ENCODE data around the gene MYH15.
"Not testable (repeated sequence)": the region's sequence is repeated elsewhere in the genome, so short reads cannot be mapped to it uniquely, and the experiment has no call there.

Gene MYH15

DNA sequence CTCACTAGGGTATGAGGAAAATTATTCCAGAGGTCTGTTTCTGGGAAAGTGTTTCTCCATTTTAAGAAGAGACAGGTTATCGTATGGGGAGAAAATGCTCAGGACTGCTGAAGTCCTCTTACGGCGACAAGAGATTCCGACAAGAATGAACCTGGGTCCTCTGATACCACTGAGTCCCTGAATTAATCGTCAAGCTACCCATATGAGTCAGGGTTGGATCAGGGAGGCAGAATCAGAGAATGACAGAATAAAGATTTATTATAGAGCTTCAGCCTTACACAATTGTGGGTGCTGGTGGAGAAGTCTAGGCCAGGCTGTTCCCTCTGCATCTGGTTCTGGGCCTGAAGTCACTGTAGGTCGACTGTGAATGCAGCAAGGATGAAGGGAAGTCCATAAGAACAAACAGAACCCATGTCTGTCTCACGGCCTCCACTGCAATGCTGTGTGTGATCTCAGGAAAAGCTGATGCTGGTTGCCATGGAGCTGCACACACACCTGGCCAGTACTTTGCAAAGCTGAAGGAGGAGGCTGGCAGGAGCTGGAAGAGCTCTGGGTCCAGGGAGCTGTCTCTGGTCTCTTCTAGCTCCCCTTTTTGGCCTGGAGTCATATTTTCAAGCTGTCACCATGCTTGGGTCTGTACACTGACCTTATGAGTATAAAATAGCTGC is 130.1 kb downstream of the MYH15 start:
- ChIA-PET POLR2A (interaction anchor here (0.6 kb wide), 1 partner anchor 430 kb away, joined by 4 read pairs; no protein-coding TSS in a partner anchor), CTCF (interaction anchor here (1.9 kb wide), 1 partner anchor 25 kb away, joined by 4 read pairs; no protein-coding TSS in a partner anchor)
- no peak for DNase-seq (ENCODE audit: low read depth, low spot score)
- TF ChIP-seq, protein P1, sequence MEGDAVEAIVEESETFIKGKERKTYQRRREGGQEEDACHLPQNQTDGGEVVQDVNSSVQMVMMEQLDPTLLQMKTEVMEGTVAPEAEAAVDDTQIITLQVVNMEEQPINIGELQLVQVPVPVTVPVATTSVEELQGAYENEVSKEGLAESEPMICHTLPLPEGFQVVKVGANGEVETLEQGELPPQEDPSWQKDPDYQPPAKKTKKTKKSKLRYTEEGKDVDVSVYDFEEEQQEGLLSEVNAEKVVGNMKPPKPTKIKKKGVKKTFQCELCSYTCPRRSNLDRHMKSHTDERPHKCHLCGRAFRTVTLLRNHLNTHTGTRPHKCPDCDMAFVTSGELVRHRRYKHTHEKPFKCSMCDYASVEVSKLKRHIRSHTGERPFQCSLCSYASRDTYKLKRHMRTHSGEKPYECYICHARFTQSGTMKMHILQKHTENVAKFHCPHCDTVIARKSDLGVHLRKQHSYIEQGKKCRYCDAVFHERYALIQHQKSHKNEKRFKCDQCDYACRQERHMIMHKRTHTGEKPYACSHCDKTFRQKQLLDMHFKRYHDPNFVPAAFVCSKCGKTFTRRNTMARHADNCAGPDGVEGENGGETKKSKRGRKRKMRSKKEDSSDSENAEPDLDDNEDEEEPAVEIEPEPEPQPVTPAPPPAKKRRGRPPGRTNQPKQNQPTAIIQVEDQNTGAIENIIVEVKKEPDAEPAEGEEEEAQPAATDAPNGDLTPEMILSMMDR (IDR thresholded peaks at IDR 0.05; ENCODE audit: insufficient read depth, low read length, missing control alignments) = no peak
- no peak overlapping the region for H3K4me3 ChIP-seq (ENCODE audit: low read depth, low read length)

DNA sequence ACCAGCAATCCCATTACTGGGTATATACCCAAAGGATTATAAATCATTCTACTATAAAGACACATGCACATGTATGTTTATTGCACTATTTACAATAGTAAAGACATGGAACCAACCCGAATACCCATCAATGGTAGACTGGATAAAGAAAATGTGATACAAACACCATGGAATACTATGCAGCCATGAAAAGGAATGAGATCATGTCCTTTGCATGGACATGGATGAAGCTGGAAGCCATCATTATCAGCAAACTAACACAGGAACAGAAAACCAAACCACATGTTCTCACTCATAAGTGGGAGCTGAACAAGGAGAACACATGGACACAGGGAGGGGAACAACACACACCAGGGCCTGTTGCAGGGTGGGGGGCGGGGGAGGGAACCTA is 131.4 kb downstream of the MYH15 start:
- CTCF ChIA-PET = interaction anchor here (1.9 kb wide), 1 partner anchor 26 kb away, joined by 4 read pairs; no protein-coding TSS in a partner anchor
- H3K4me3 ChIP-seq (ENCODE audit: low read depth, low read length); POLR2A ChIA-PET; DNase-seq (ENCODE audit: low read depth, low spot score): not testable (repeated sequence)

DNA sequence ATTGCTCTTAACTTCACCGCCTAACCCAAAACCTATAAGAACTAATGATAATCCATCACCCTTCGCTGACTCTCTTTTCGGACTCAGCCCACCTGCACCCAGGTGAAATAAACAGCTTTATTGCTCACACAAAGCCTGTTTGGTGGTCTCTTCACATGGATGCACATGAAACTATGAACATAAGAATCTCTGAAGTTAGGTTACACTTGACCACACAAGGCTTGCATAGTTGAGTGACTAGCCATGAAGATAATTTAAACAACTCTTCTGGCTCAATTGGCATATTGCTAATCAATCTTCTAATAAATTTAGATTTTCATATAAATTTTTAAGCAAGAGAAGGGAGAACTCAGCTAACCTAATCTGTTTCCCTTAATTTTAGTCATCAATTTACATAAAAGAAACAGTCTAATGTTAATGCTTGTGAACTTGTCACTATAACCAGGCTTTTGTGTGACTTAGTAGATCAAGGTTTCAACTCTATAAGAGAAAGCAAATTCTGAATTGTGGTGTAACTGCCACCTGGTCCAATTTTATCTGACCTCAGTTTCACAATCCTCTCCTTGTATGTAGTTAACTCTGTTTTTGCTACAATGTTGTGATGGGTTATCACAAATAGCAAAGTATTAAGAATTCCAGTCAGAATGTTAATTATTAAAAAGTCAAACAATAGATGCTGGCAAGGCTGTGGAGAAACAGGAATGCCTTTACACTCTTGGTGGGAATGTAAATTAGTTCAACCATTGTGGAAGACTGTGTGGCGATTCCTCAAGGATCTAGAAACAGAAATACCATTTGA is 132.0 kb downstream of the MYH15 start:
- ChIA-PET POLR2A (no interaction called here), CTCF (no interaction called here)
- TF ChIP-seq, protein P1 (IDR thresholded peaks at IDR 0.05; ENCODE audit: insufficient read depth, low read length, missing control alignments) = no peak
- H3K4me3 ChIP-seq (ENCODE audit: low read depth, low read length) = no peak overlapping the region
- DNase-seq (ENCODE audit: low read depth, low spot score) = no peak

GRCh38 chr3:108377384-108377783 is 133.0 kb downstream of the MYH15 start:
- TF ChIP-seq, protein P1 (IDR thresholded peaks at IDR 0.05; ENCODE audit: insufficient read depth, low read length, missing control alignments) = no peak
- ChIA-PET POLR2A (no interaction called here), CTCF (interaction anchor here (0.6 kb wide), 1 partner anchor 37 kb away, joined by 3 read pairs; no protein-coding TSS in a partner anchor)
- no peak for DNase-seq (ENCODE audit: low read depth, low spot score)
- no peak overlapping the region for H3K4me3 ChIP-seq (ENCODE audit: low read depth, low read length)

DNA sequence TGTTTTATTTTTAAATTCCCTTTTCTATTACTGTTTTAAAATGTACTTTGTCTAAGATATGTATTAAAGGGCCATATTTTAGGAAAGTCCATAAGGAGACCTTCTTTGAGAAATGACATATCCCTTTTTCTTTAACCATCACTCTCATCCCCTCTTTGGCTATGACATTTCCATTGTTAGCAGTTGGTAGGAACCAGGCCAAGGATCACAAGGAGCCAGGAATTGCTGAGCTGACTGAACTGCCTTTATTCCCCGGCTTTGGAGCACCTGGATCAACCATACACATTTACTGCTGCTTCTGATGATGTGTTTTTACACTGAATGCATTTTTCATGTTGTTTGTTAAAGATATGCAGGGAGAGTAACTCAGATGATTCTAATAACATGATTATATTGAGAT is 134.4 kb downstream of the MYH15 start:
- no peak overlapping the region for H3K4me3 ChIP-seq (ENCODE audit: low read depth, low read length)
- no peak for DNase-seq (ENCODE audit: low read depth, low spot score)
- ChIA-PET POLR2A (no interaction called here), CTCF (no interaction called here)
- TF ChIP-seq, protein P1 (IDR thresholded peaks at IDR 0.05; ENCODE audit: insufficient read depth, low read length, missing control alignments) = no peak

- ChIA-PET POLR2A (no interaction called here), CTCF (no interaction called here)
- TF ChIP-seq, protein P1 (IDR thresholded peaks at IDR 0.05; ENCODE audit: insufficient read depth, low read length, missing control alignments) = no peak
- DNase-seq (ENCODE audit: low read depth, low spot score) = no peak
- H3K4me3 ChIP-seq (ENCODE audit: low read depth, low read length) = no peak overlapping the region
Measured at GRCh38 chr3:108359011-108359410, 151.4 kb downstream of the MYH15 start.

Measured in AG04449 (cell line).